Fibroblast of lung (primary cell): Measurements from ENCODE around the gene MORN1. TPM values are rescaled to one million over a fixed set of nuclear protein-coding genes. Genes with fewer than 3 reads are reported as not detected.
"Not testable (repeated sequence)": the region's sequence is repeated elsewhere in the genome, so short reads cannot be mapped to it uniquely, and the experiment has no call there.

Experiments used
- DNase-seq, 2 donors: peaks; one replicate each; pipeline versions ENCODE4 v3.0.0 to v3.0.0-alpha.2; 2010; ENCODE audit warnings: low read depth in 2 of 2
- H2AFZ ChIP-seq: 2 replicates; pipeline ENCODE4 v1.5.1; 2012; ENCODE audit warnings: low read length, control low read depth, inconsistent platforms
- H3K27ac ChIP-seq: 2 replicates; pipeline ENCODE4 v1.5.1; 2011; ENCODE audit warnings: low read length, control low read depth; ENCODE audit not compliant: insufficient read depth
- H3K27me3 ChIP-seq: 2 replicates; pipeline ENCODE4 v1.5.1; 2011; ENCODE audit warnings: mild to moderate bottlenecking, low read length; ENCODE audit not compliant: control insufficient read depth, insufficient read depth
- H3K36me3 ChIP-seq: 2 replicates; pipeline ENCODE4 v1.5.1; 2011; ENCODE audit warnings: low read length; ENCODE audit not compliant: control insufficient read depth, insufficient read depth
- H3K4me1 ChIP-seq: 2 replicates; pipeline ENCODE4 v1.5.1; 2011; ENCODE audit warnings: low read length; ENCODE audit not compliant: control insufficient read depth, insufficient read depth; ENCODE audit errors: extremely low read depth
- H3K4me2 ChIP-seq: 2 replicates; pipeline ENCODE4 v1.5.1; 2011; ENCODE audit warnings: low read length, control low read depth; ENCODE audit not compliant: insufficient read depth; ENCODE audit errors: extremely low read depth
- H3K4me3 ChIP-seq, 4 experiments: fragments of 200-600 bp in 1 of 4; sonication (generic) in 1 of 4; replicated peaks in 1 of 4; 2 replicates each; pipeline ENCODE4 v1.5.1; 2011 to 2016; ENCODE audit warnings: low read length in 4 of 4, low read depth in 3 of 4, mild to moderate bottlenecking in 3 of 4, control low read depth in 2 of 4, inconsistent platforms in 1 of 4, mixed read lengths in 1 of 4; ENCODE audit not compliant: insufficient read depth in 1 of 4; ENCODE audit errors: control extremely low read depth in 1 of 4
- H3K79me2 ChIP-seq: 2 replicates; pipeline ENCODE4 v1.5.1; 2012; ENCODE audit warnings: mild to moderate bottlenecking, low read length, inconsistent platforms; ENCODE audit not compliant: control insufficient read depth, insufficient read depth
- H3K9ac ChIP-seq: 2 replicates; pipeline ENCODE4 v1.5.1; 2011; ENCODE audit warnings: mild to moderate bottlenecking, low read length, control low read depth; ENCODE audit not compliant: insufficient read depth
- H3K9me3 ChIP-seq: 2 replicates; pipeline ENCODE4 v1.5.1; 2012; ENCODE audit warnings: low read depth, low read length; ENCODE audit not compliant: control insufficient read depth, insufficient read depth
- H4K20me1 ChIP-seq: 2 replicates; pipeline ENCODE4 v1.5.1; 2011; ENCODE audit warnings: low read length; ENCODE audit not compliant: control insufficient read depth, insufficient read depth; ENCODE audit errors: extremely low read depth
- CTCF ChIP-seq, 2 donors: IDR thresholded peaks in 1 of 2; conservative IDR thresholded peaks in 1 of 2; 1 replicate in 1 of 2; 2 replicates in 1 of 2; pipeline ENCODE4 v1.5.1; 2011 to 2012; ENCODE audit warnings: low read length in 2 of 2, control low read depth in 1 of 2, inconsistent platforms in 1 of 2, low read depth in 1 of 2, mild to moderate bottlenecking in 1 of 2
- EZH2 ChIP-seq: IDR thresholded peaks from 2 replicates; pipeline ENCODE4 v1.5.1; 2012; ENCODE audit warnings: low read length, control low read depth, mild to moderate bottlenecking; ENCODE audit errors: missing control alignments
- polyA minus RNA-seq: library from RNA; depleted of rRNA, polyadenylated mRNA; stranded (reverse); fragments of >200 nt; gene quantifications from 2 replicates; pipeline ENCODE4 v1.2.3, GENCODE V29; 2011; ENCODE audit warnings: low replicate concordance
- polyA plus RNA-seq, 2 donors: library from polyadenylated mRNA; depleted of rRNA in 1 of 2; stranded (reverse) in 1 of 2; unstranded in 1 of 2; fragments of >200 nt; gene quantifications; 2 replicates each; pipeline ENCODE4 v1.2.1, GENCODE V29; 2011 to 2012; ENCODE audit warnings: missing spikeins in 1 of 2
- total RNA-seq: library from RNA; depleted of rRNA; stranded (reverse); fragments of >200 nt; gene quantifications from 2 replicates; pipeline ENCODE4 v1.2.1, GENCODE V29; 2014

MORN1 gene
- 10.3 and 10.6 TPM in 2 replicates for total RNA-seq
- polyA plus RNA-seq = 3.5 and 3.9 TPM in 2 replicates
- polyA plus RNA-seq (2012) = 3.6 and 4.3 TPM in 2 replicates
- polyA minus RNA-seq = 7.6 and 8.1 TPM in 2 replicates

- H3K27ac ChIP-seq = peak within 1 kb of the TSS; percentile 93
Measured at GRCh38 chr1:2391041-2391930, at the start of gene MORN1, which contains the start of gene RER1. MORN1 (minus strand) TSS chr1:2391554; CDS start chr1:2391533, 21 bp downstream. RER1 (plus strand) TSS chr1:2391841; CDS start chr1:2395791, 3,950 bp downstream.

GRCh38 chr1:2440346-2440745 lies 49.0 kb upstream of the MORN1 start:
- not testable (repeated sequence) for DNase-seq, H3K27ac ChIP-seq, H3K4me1 ChIP-seq, H3K4me2 ChIP-seq, H3K4me3 ChIP-seq, H2AFZ ChIP-seq, H3K9ac ChIP-seq, H3K79me2 ChIP-seq, H3K36me3 ChIP-seq, H4K20me1 ChIP-seq, H3K9me3 ChIP-seq
- H3K27me3 ChIP-seq = peaks cover 25% of the 10 kb centered on the region

More at GRCh38 chr1:2391041-2391930, at the start of gene MORN1, which contains the start of gene RER1:
- Histone ChIP-seq H3K4me3 (peak within 1 kb of the TSS; percentile 93 to 97 (median 94)), H3K9me3 (no peaks in the 10 kb centered on the region), H4K20me1 (no peaks in the 10 kb centered on the region), H3K4me2 (peak within 1 kb of the TSS; percentile 96), H2AFZ (peak within 1 kb of the TSS; percentile 90), H3K27me3 (no peaks in the 10 kb centered on the region), H3K79me2 (peaks cover 51% of the 10 kb centered on the region), H3K9ac (peak within 1 kb of the TSS; percentile 90), H3K4me1 (peaks cover 12% of the 10 kb centered on the region), H3K36me3 (peaks cover 10% of the 10 kb centered on the region)
- TF ChIP-seq EZH2 (no peak), CTCF (conservative IDR thresholded peaks at IDR 0.05 in 1 of 2, IDR thresholded peaks at IDR 0.05 in 1 of 2; ENCODE audit: low read depth in 1 of 2, low read length in 2 of 2) (no peak)
- DNase-seq = peak; percentile 98 to 99

GRCh38 chr1:2439369-2439768 lies 48.0 kb upstream of the MORN1 start:
- no peak for TF ChIP-seq EZH2
- H3K9me3 ChIP-seq = no peaks in the 10 kb centered on the region
- no peak overlapping the region for H2AFZ ChIP-seq
- no peaks in the 10 kb centered on the region for H3K36me3 ChIP-seq
- no peak for DNase-seq
- H4K20me1 ChIP-seq = no peaks in the 10 kb centered on the region
- no peak overlapping the region for H3K4me3 ChIP-seq
- H3K27ac ChIP-seq = no peak overlapping the region
- peaks cover 17% of the 10 kb centered on the region for H3K27me3 ChIP-seq
- no peaks in the 10 kb centered on the region for H3K79me2 ChIP-seq
- H3K4me1 ChIP-seq = no peaks in the 10 kb centered on the region
- no peak overlapping the region for H3K4me2 ChIP-seq
- no peak overlapping the region for H3K9ac ChIP-seq
